K562 (cell line): Measurements from ENCODE around the gene FKRP. TPM values are rescaled to one million over a fixed set of nuclear protein-coding genes. Genes with fewer than 3 reads are reported as not detected.

Source experiments
- ARNT ChIP-seq, 2 experiments: fragments of 450-650 bp; IDR thresholded peaks; 2 replicates each; pipeline ENCODE4 v1.6.1; 2016; ENCODE audit warnings: mild to moderate bottlenecking in 1 of 2
- BCL6 ChIP-seq: fragments of 250-450 bp; sonication (Bioruptor Pico); IDR thresholded peaks from 2 replicates; pipeline ENCODE4 v1.4.0; 2020
- BRCA1 ChIP-seq, 2 experiments: fragments of 450-650 bp in 1 of 2; sonication (generic) in 1 of 2; formaldehyde crosslinking in 1 of 2; IDR thresholded peaks; 2 replicates each; pipeline versions ENCODE4 v1.5.0 to v1.6.1; 2017 to 2020; ENCODE audit warnings: mild to moderate bottlenecking in 1 of 2, missing genetic modification reagents in 1 of 2
- CBFB ChIP-seq: sonication (generic); formaldehyde crosslinking; IDR thresholded peaks from 2 replicates; pipeline ENCODE4 v1.4.0; 2020; ENCODE audit warnings: mild to moderate bottlenecking, missing genetic modification reagents
- CGGBP1 ChIP-seq: fragments of 250-450 bp; sonication (Bioruptor Pico); IDR thresholded peaks from 2 replicates; pipeline ENCODE4 v1.9.0; 2021; ENCODE audit warnings: mild to moderate bottlenecking
- CREB1 ChIP-seq, 2 experiments: sonication (generic) in 1 of 2; formaldehyde crosslinking in 1 of 2; IDR thresholded peaks; 2 replicates each; pipeline versions ENCODE4 v1.6.1 to v1.8.0; 2012 to 2022; ENCODE audit warnings: inconsistent platforms in 1 of 2, mild to moderate bottlenecking in 1 of 2, missing genetic modification reagents in 1 of 2, moderate library complexity in 1 of 2
- CREBBP ChIP-seq: IDR thresholded peaks from one replicate; pipeline ENCODE4 v1.6.1; 2012; ENCODE audit warnings: low read depth, mild to moderate bottlenecking, control low read depth, inconsistent platforms, low read length
- CXXC5 ChIP-seq: fragments of 250-450 bp; sonication (Bioruptor Pico); IDR thresholded peaks from 2 replicates; pipeline ENCODE4 v1.8.0; 2022; ENCODE audit warnings: inconsistent platforms, mild to moderate bottlenecking, moderate library complexity
- ERF ChIP-seq: fragments of 450-650 bp; formaldehyde crosslinking; IDR thresholded peaks from 2 replicates; pipeline ENCODE4 v1.4.0; 2020; ENCODE audit warnings: mild to moderate bottlenecking, mixed read lengths
- GABPA ChIP-seq: fragments of 200-800 bp; sonication (Bioruptor generic); conservative IDR thresholded peaks from 2 replicates; pipeline ENCODE4 v1.6.1; 2016; ENCODE audit warnings: low read depth, missing genetic modification characterization, missing compliant biosample characterization
- HSF4 ChIP-seq: fragments of 250-450 bp; sonication (Bioruptor Pico); IDR thresholded peaks from 2 replicates; pipeline ENCODE4 v2.1.2; 2022; ENCODE audit warnings: mild to moderate bottlenecking, moderate library complexity, borderline replicate concordance
- KDM5B ChIP-seq: fragments of 200-600 bp; sonication (generic); IDR thresholded peaks from 2 replicates; pipeline ENCODE4 v1.6.1; 2012; ENCODE audit warnings: low read depth, mild to moderate bottlenecking, moderate library complexity, low read length, control low read depth, inconsistent platforms; ENCODE audit not compliant: insufficient replicate concordance
- KLF16 ChIP-seq: IDR thresholded peaks from 2 replicates; pipeline ENCODE4 v1.6.1; 2016; ENCODE audit warnings: antibody characterized with exemption
- LEF1 ChIP-seq: fragments of 450-650 bp; IDR thresholded peaks from 2 replicates; pipeline ENCODE4 v1.6.1; 2016; ENCODE audit warnings: mild to moderate bottlenecking
- PHB2 ChIP-seq: fragments of 450-650 bp; IDR thresholded peaks from 2 replicates; pipeline ENCODE4 v1.6.1; 2017; ENCODE audit warnings: low read depth
- POLR3A ChIP-seq: IDR thresholded peaks from 2 replicates; pipeline ENCODE4 v1.6.1; 2011; ENCODE audit warnings: borderline replicate concordance, mild to moderate bottlenecking, moderate library complexity; ENCODE audit not compliant: insufficient read length, insufficient read depth; ENCODE audit errors: extremely low read depth
- RBBP5 ChIP-seq: fragments of 200-600 bp; sonication (generic); IDR thresholded peaks from 2 replicates; pipeline ENCODE4 v1.6.1; 2012; ENCODE audit warnings: borderline replicate concordance, mild to moderate bottlenecking, low read length, control low read depth, inconsistent platforms; ENCODE audit not compliant: insufficient read depth, poor library complexity, severe bottlenecking
- RBM15 ChIP-seq: fragments of 200-400 bp; formaldehyde crosslinking; IDR thresholded peaks from 2 replicates; pipeline ENCODE4 v1.6.1; 2018; ENCODE audit warnings: mild to moderate bottlenecking, low read length, moderate library complexity; ENCODE audit not compliant: insufficient read depth
- RBM34 ChIP-seq: fragments of 200-400 bp; formaldehyde crosslinking; IDR thresholded peaks from 2 replicates; pipeline ENCODE4 v1.6.1; 2018; ENCODE audit warnings: low read length, borderline replicate concordance; ENCODE audit not compliant: insufficient read depth
- SREBF1 ChIP-seq: fragments of 150-350 bp; IDR thresholded peaks from 2 replicates; pipeline ENCODE4 v1.6.1; 2014; ENCODE audit warnings: antibody characterized with exemption, low read depth, low read length, borderline replicate concordance
- ZBTB26 ChIP-seq: fragments of 450-650 bp; formaldehyde crosslinking; IDR thresholded peaks from 2 replicates; pipeline ENCODE4 v1.4.0; 2022; ENCODE audit warnings: missing genetic modification characterization
- ZHX1 ChIP-seq: fragments of 150-350 bp; conservative IDR thresholded peaks from 2 replicates; pipeline ENCODE4 v1.6.1; 2014; ENCODE audit warnings: low read length
- ZNF785 ChIP-seq: fragments of 250-450 bp; sonication (Bioruptor Pico); IDR thresholded peaks from 2 replicates; pipeline ENCODE4 v1.4.0; 2020; ENCODE audit warnings: mild to moderate bottlenecking
- polyA plus RNA-seq, 8 experiments: library from polyadenylated mRNA; depleted of rRNA in 4 of 8; stranded (reverse) in 5 of 8; unstranded in 3 of 8; fragments of >200 nt; fragmentation: Nextera tagmentation in 2 of 8; fragmentation: Illumina TruSeq in 1 of 8; extraction: Ambion mirVana in 2 of 8; extraction: Trizol in 1 of 8; gene quantifications; 2 replicates each; pipeline versions ENCODE4 v1.2.1 to v1.2.3, GENCODE V29; 2011 to 2014; ENCODE audit warnings: inconsistent platforms in 1 of 8, missing spikeins in 1 of 8
- total RNA-seq, 7 experiments: library from RNA; depleted of rRNA in 6 of 7; stranded (reverse); fragments of >200 nt in 6 of 7; fragmentation: Illumina TruSeq in 2 of 7; extraction: Trizol in 2 of 7; gene quantifications; 2 replicates each; pipeline versions ENCODE4 v1.2.1 to v1.2.3, GENCODE V29; 2011 to 2021; ENCODE audit warnings: low replicate concordance in 1 of 7
- TF ChIP-seq, protein P1 (sequence below): fragments of 450-650 bp; IDR thresholded peaks from 2 replicates; pipeline ENCODE4 v1.6.1; 2016; ENCODE audit warnings: low read depth, mild to moderate bottlenecking, moderate library complexity

FKRP gene
- total and polyA plus RNA-seq, 9 of the 15 experiments (the other 6 are each of a cell fraction or from before 2014, with no cell fraction given): 0.68 to 16.1 (median 6.5) TPM

- TF ChIP-seq CREBBP (no peak), HSF4 (CRISPR knock-in tag) (no peak), ERF (CRISPR knock-in tag) (no peak), CXXC5 (CRISPR knock-in tag) (peak; percentile 41), SREBF1 (no peak), POLR3A (no peak), KLF16 (0 out of 2 replicates have a peak, but pooled peaks have one; percentile 4), CBFB (CRISPR knock-in tag) (no peak), RBM15 (no peak), RBM34 (no peak), KDM5B (no peak), BRCA1 (IDR thresholded peaks at IDR 0.05) (no peak), BRCA1 (CRISPR knock-in tag; IDR thresholded peaks at IDR 0.05) (no peak), ARNT (IDR thresholded peaks at IDR 0.05) (no peak), CREB1 (IDR thresholded peaks at IDR 0.05) (peak; percentile 26), CREB1 (CRISPR knock-in tag; IDR thresholded peaks at IDR 0.05) (no peak), BCL6 (CRISPR knock-in tag) (no peak), PHB2 (no peak), ZBTB26 (CRISPR knock-in tag) (no peak), ZHX1 (no peak), ZNF785 (CRISPR knock-in tag) (no peak), LEF1 (no peak), RBBP5 (peak; percentile 27), GABPA (peak; percentile 59), CGGBP1 (CRISPR knock-in tag) (no peak)
- TF ChIP-seq, protein P1, sequence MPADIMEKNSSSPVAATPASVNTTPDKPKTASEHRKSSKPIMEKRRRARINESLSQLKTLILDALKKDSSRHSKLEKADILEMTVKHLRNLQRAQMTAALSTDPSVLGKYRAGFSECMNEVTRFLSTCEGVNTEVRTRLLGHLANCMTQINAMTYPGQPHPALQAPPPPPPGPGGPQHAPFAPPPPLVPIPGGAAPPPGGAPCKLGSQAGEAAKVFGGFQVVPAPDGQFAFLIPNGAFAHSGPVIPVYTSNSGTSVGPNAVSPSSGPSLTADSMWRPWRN: no peak
Observed at GRCh38 chr19:46736531-46737297, 9.1 kb upstream of the FKRP start (continued).
